Posterior vena cava (tissue), 2 donors: ENCODE data around the gene SERPINA5. TPM values are rescaled to one million over a fixed set of nuclear protein-coding genes. Genes with fewer than 3 reads are reported as not detected.

Experiments used
- DNase-seq: peaks from one replicate; pipeline ENCODE4 v3.0.0-alpha.2; 2020; ENCODE audit warnings: low spot score
- intact Hi-C, 2 donors: fragments of 100-400 bp; cut with DNase I; formaldehyde crosslinking; loops; one replicate each; pipeline versions ENCODE4 v1.14.1 to v1.14.2; 2022 to 2023
- long read RNA-seq, 2 donors: library from polyadenylated mRNA; unstranded; transcript quantifications; one replicate each; pipeline ENCODE4 v2.0.0, GENCODE V29; 2020 to 2021
- total RNA-seq, 2 donors: library from RNA; stranded (reverse); fragmentation: NEBNext Ultra II Directional; extraction: Animal tissue kit (Norgen Biotek cat#: 25700); gene quantifications; one replicate each; pipeline ENCODE4 v1.2.1, GENCODE V29; 2021
- donor health status: DM: yes; HTN: yes; CAD: no.
- donor health status: DM: yes; HTN: yes; CAD: no.

The SERPINA5 gene
- 10 to 100 TPM in 1 of 2 donors, 1 to 10 TPM in 1; 5.2 to 13.6 TPM for total RNA-seq
- long read RNA-seq, donor 1, partial matches to known transcripts: 2 of 10 reads
- long read RNA-seq, donor 1, other reads (novel, unspliced or antisense): 1 of 10 reads
- long read RNA-seq, donor 2, transcript SERPINA5-208 (5 exons, 2,211 nt): major isoform, 6 of 13 reads
- long read RNA-seq, donor 2, partial matches to known transcripts: 6 of 13 reads
- long read RNA-seq, donor 2, other reads (novel, unspliced or antisense): 0 of 13 reads

DNA sequence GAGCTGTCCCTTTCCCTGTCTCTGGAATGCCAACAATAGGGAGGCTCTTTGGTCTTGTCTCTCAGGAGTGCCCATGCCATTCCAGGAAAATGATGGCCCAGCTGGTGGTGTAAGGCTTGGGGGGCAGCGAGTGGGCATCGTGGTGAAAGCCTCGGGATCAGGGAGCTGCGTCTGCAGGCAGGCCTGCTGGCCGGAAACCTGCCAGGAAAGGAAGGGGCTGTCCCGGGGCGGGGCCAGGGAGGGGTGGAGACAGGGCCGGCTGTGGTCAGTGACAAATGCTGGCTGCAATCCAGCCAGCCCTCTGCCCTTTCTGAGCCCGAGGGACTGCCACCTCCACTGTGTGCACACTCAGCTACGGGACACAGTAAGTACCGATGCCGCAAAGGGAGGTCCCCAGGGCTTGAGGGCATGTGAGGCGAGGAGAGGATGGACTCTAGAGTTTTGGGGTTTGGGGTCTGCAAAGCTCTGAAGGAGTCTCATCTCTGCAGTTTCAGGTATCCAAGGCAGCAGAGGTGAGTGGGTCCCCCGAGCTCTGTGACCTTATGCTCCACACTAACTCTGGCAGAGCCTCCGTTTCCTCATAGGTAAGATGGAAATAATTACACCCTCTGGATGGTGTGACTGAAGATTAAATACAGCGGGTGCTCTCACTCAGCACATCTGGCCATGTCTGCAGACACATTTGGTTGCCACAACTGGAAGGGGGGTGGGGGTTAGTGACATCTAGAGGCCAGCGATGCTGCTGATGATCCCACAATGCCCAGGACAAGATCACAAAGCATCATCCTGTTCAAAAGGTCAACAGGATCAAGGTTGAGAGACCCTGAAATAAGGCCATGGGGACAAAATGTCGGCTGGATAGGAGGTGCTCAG, at the start of gene SERPINA5:
Gene SERPINA5 (plus strand): TSS at position 300 of the 873 bp plus-strand sequence. CDS start 5,937 bp downstream, outside the sequence.
- DNase-seq: peak; percentile 90

GRCh38 chr14:94532447-94532846, 48.8 kb upstream of the SERPINA5 start:
- intact Hi-C loops: no loop called here
- no peak for DNase-seq

More for the DNA sequence above, at the start of gene SERPINA5:
- intact Hi-C loops: no loop called here

- intact Hi-C loops: no loop called here
- DNase-seq: no peak
These were observed 45.7 kb upstream of the SERPINA5 start for GRCh38 chr14:94535506-94535905.

DNA sequence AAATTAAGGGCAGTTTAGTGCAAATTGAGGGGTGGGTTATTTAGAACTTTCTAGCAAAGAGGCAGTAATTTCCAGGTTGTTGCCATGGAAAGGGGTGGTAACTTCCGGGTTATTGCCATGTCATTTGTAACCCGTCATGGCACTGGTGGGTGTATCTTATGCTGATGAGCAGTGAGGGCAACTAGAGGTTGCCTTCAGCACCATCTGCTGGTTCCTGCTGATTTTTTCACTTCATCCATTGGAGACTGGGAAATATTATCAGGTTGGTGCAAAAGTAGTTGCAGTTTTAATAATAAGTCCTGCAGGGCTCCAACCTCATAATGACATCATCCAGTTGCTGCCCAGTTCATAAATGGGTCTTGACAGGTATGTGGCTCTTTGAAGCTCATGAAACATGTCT, 44.4 kb upstream of the SERPINA5 start:
- DNase-seq: no peak
- intact Hi-C loops: no loop called here

GRCh38 chr14:94538070-94538740, 43.0 kb upstream of the SERPINA5 start:
- intact Hi-C loops: no loop called here
- DNase-seq: no peak

- intact Hi-C loops: no loop called here
- no peak for DNase-seq
These were observed 42.0 kb upstream of the SERPINA5 start for GRCh38 chr14:94539181-94539580.

GRCh38 chr14:94540031-94540794, 41.0 kb upstream of the SERPINA5 start:
- DNase-seq: no peak
- intact Hi-C loops: loop anchor here in 1 of 2 donors (5.0 kb wide), 1 partner anchor 1872 kb away; no protein-coding TSS in a partner anchor

GRCh38 chr14:94541234-94541975, 39.8 kb upstream of the SERPINA5 start:
- intact Hi-C loops: loop anchor here in 1 of 2 donors (5.0 kb wide), 1 partner anchor 1871 kb away; no protein-coding TSS in a partner anchor
- no peak for DNase-seq

GRCh38 chr14:94542111-94542810, 39.0 kb upstream of the SERPINA5 start:
- intact Hi-C loops: loop anchor here in 1 of 2 donors (5.0 kb wide), 1 partner anchor 1870 kb away; no protein-coding TSS in a partner anchor
- DNase-seq: no peak

- intact Hi-C loops: loop anchor here in 1 of 2 donors (5.0 kb wide), 1 partner anchor 1869 kb away; no protein-coding TSS in a partner anchor
- no peak for DNase-seq
These were observed 38.3 kb upstream of the SERPINA5 start for GRCh38 chr14:94542811-94543440.

- intact Hi-C loops: loop anchor here in 1 of 2 donors (5.0 kb wide), 1 partner anchor 1869 kb away; no protein-coding TSS in a partner anchor
- no peak for DNase-seq
These were observed 37.6 kb upstream of the SERPINA5 start for GRCh38 chr14:94543449-94544124.

DNA sequence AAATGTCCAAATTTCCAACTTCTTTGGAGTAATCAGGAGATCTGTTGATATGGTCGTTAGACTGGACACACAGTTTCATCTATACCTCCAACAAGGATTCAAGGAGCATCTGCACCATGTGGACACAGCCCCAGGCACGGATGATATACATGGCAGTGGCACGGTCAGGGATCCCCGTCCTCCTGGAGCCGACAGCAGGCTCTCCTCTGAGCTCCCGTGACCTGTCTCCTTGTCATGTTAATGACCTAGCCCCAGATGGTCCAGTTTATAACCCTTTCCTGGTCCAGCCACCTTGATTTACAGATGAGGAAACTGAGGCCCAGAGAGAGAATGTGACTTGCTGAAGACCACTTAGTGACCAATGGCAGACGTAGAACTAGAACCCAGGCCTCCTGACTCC, 36.5 kb upstream of the SERPINA5 start:
- DNase-seq: no peak
- intact Hi-C loops: loop anchor here in 1 of 2 donors (5.0 kb wide), 1 partner anchor 1868 kb away; no protein-coding TSS in a partner anchor

GRCh38 chr14:94545131-94545841, 35.9 kb upstream of the SERPINA5 start:
- intact Hi-C loops: no loop called here
- no peak for DNase-seq

DNA sequence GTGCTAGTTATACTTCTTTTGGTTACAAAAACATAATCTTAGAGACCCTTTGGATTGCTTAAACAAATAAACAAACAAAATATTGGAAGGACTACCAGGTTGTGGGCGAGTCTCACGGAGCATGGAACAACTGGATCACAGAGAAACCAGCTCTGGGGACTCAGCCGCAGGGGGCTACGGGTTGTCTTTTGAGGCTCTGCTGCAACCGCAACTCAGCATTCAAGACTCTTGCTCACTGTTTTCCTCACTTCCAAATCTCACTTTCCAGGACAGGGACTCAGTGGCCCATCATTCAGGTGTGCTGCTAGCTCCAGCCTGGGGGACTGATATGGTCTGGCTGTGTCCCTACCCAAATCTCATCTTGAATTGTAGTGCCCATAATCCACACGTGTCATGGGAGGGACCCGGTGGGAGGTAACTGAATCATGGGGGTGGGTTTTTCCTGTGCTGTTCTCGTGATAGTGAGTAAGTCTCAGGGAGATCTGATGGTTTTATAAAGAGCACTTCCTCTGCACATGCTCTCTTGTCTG, 34.0 kb upstream of the SERPINA5 start:
- DNase-seq: no peak
- intact Hi-C loops: no loop called here

GRCh38 chr14:94547726-94548125, 33.5 kb upstream of the SERPINA5 start:
- intact Hi-C loops: no loop called here
- no peak for DNase-seq
